Stimulated activated CD4-positive, alpha-beta T cell treated with anti-CD3 and anti-CD28 coated beads, Interleukin-1b, Interleukin-23, amount 100 ng/mL, for 48 hours (primary cell): ENCODE measurements around the gene DEFB124.
A peak's percentile ranks its signal among the peaks of the same experiment; 100 is the strongest.
"Not testable (repeated sequence)": the region's sequence is repeated elsewhere in the genome, so short reads cannot be mapped to it uniquely, and the experiment has no call there.

Experiments used
- DNase-seq: peaks from one replicate; pipeline ENCODE4 v3.0.0-alpha.2; 2020

The DEFB124 gene

GRCh38 chr20:31485450-31486339 is 10.8 kb upstream of the DEFB124 start:
- DNase-seq, result no peak

DNA sequence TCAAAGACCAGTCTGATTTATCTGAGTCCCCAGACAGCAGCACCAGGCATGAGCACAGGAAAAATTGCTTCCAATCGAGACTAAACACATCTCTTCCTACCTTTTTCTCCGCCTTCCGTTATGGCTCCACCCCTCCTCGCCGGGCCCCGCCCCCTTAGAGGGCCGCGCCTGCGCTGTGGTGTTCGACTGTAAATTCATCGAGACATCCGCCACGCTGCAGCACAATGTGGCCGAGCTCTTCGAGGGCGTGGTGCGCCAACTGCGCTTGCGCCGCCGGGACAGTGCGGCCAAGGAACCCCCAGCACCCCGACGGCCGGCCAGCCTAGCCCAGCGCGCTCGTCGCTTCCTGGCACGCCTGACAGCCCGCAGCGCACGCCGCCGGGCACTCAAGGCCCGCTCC is 9.1 kb upstream of the DEFB124 start:
- peak; percentile 24 for DNase-seq

GRCh38 chr20:31476643-31477215 is 1.8 kb upstream of the DEFB124 start:
- no peak for DNase-seq

GRCh38 chr20:31476294-31476585 is 1.3 kb upstream of the DEFB124 start:
- DNase-seq, result no peak

- DNase-seq, result no peak
Measured at GRCh38 chr20:31475472-31476293, 756 bp upstream of the DEFB124 start.

DNA sequence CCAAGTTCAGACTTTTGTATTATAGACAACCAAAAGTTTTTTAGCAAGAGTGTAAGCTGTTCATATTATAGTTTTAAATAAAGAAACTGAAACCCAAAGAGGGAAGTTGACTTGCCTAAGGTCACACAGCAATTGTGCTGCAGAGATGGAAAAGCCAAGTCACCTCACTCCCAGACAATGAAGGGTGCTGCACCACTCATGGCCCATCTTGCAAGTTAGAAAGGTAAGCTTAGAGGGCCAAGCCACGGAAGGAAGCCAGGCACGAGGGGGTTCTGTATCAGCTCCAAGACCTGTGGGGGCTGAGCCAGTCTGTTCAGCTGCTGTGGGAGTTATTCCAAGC is 860 bp downstream of the DEFB124 start:
- no peak for DNase-seq

DNA sequence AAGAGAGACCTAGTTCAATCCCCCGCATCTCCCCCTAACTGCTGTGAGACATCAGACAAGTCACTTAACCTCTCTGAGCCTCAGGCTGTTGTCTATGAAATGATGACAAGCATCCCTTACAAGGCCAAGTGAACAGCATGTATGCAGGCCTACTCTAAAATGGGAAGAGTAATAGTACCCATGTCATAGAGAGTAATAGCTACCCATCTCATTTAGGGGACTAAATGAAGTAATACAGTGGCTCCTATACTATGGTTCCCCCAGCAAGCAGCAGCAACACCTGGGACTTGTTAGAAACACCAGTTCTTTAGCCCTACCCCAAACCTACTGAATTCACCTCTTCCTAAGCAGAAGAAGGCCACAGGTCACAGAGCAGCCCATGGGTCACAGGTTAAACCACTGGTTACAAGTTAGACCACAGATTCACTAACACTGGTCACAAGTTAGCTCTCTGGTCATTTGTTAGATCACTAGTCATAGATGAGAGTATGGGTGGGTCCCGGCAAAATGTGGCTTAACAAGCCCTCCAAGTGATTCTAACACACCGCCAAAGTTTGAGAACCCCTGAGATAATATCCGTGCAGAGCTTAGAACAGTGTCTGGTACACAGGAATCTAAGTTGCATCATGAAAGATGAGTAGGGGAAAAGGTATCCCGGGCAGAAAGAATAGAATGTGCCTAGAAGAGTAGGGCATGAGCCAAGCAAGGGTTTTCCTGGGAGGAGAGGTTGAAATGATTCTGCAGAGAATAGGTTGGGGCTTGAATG is 1.4 kb downstream of the DEFB124 start:
- DNase-seq, result no peak

DNA sequence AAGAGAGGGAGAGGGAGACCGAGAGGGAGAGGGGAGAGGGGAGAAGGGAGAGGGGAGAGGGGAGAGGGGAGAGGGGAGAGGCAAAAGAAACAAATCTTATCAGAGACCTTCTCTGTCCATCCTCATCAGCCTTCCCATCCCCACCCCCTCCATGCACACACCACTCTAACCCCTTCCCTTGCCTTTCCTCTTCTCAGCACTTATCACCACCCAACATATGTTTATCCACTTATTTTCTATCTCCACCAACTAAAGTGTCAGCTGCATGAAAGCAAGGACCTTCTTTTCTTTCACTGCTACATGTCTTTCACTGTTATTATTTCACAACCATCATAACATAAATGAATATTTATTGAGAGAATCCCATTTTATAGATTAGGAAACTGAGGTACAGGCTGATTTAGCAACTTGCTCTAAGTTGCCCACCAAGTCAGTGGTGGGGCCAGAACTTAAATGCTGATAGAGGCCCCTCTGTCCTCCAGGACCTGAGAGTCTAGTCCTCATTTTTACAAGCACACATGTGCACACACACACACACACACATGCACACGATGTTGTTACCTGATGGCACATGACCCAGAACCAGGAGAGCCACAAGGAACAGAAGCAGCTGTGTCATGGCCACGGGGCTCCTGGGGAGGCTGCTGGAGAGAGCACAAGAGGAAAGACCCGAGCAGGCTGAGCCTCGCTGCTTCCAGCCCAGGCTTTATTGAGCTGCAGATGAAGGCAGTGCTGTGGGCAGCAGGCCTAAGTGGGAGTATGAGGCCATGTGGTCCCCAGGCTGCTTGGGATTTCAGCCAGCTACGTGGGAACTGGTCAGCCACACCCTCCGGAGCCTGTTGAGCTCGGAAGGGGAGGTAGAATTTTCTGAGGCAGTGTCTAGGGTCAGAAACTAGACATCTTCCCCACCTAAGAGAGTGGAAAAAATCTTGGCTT is 2.3 kb downstream of the DEFB124 start:
- DNase-seq, result no peak

DNA sequence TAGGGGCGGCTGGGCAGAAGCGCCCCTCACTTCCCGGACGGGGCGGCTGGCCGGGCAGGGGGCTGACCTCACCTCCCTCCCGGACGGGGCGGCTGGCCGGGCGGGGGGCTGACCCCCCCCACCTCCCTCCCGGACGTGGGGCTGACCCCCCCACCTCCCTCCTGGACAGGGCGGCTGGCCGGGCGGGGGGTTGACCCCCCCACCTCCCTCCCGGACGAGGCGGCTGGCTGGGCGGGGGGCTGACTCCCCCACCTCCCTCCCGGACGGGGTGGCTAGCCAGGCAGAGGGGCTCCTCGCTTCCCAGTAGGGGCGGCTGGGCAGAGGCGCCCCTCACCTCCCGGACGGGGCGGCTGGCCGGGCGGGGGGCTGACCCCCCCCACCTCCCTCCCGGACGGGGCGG is 4.0 kb downstream of the DEFB124 start:
- not testable (repeated sequence) for DNase-seq

DNA sequence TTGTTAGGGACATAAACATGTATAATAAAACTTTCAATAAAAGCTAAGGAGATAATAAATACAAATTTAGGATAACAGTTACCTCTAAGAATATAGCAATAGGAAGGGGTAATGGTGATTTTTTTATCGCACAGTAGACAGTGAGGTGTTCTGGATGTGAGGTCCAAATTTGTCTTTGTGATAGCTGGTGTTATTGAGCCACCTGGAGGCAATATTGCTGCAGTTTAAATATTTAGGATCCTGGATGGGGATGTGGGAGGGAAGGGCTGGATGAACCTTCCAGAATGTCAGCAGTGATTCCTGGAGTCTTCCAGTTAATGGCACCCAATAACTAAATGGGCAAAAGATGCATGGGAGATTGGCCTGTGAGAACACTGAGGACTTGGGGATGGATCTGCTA is 20.6 kb downstream of the DEFB124 start:
- no peak for DNase-seq

DNA sequence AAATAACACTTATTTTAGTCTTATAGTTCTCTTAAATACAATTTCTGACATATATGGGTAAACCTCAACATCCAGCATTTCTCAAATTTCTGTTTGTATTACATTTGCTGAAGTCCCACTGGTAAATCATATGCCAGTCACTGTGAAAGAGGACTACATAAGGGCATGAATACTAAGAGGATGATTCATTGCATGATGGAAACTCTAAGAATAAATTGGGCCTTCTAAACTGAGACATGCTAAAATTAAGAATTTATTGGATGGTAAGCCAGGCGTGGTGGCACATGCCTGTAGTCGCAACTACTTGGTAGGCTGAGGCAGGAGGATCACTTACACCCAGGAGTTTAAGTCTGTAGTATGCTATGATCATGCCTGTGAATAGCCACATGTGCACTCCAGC is 22.4 kb downstream of the DEFB124 start:
- no peak for DNase-seq

DNA sequence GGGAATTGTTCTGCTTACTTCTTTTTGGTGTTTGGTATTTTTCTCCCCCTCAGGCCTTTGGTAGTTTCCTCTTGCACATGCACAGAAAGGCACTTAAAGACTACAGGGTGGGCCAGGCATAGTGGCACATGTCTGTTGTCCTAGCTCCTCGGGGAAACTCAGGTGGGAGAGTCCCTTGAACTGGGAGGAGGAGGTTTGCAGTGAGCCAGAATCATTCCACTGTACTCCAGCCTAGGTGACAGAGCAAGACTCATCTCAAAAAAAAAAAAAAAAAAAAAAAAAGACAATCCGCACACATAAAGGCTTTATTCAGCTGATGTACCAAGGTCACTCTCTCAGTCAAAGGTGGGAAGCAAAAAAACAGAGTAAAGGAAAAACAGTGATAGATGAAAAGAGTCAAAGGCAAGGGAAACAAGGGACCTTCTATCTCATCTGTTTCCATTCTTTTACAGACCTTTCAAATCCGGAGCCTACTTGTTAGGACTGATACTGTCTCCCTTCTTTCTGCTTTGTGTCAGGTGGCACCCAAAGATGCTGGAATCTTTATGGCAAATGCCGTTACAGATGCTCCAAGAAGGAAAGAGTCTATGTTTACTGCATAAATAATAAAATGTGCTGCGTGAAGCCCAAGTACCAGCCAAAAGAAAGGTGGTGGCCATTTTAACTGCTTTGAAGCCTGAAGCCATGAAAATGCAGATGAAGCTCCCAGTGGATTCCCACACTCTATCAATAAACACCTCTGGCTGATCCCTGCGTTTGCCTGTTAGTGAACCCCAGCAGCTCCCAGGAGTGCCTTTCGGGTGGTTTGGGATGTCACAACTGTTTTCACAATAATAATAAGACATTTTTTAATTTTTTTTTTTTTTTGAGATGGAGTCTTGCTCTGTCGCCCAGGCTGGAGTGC is 25.2 kb downstream of the DEFB124 start:
- DNase-seq, result no peak

- DNase-seq, result no peak
Measured at GRCh38 chr20:31446084-31446819, 28.7 kb downstream of the DEFB124 start.

- DNase-seq, result peak; percentile 7
Measured at GRCh38 chr20:31440012-31440659, 34.8 kb downstream of the DEFB124 start, which contains the start of gene DEFB123. Gene DEFB123, plus strand, starts transcription at chr20:31440632. Its CDS starts 67 bp downstream, at chr20:31440699.

- DNase-seq, result no peak
Measured at GRCh38 chr20:31430568-31431115, 44.3 kb downstream of the DEFB124 start.

GRCh38 chr20:31427576-31427975 is 47.4 kb downstream of the DEFB124 start:
- DNase-seq, result not testable (repeated sequence)

- not testable (repeated sequence) for DNase-seq
Measured at GRCh38 chr20:31426891-31427551, 47.9 kb downstream of the DEFB124 start.

- no peak for DNase-seq
Measured at GRCh38 chr20:31425797-31426196, 49.1 kb downstream of the DEFB124 start.

GRCh38 chr20:31418307-31418706 is 56.6 kb downstream of the DEFB124 start:
- no peak for DNase-seq
